OCI-LY7 (cell line): Measurements from ENCODE around the gene GCNT2.

Source experiments
- EZH2phosphoT487 ChIP-seq: fragments of 200-600 bp; sonication (generic); IDR thresholded peaks from 2 replicates; pipeline ENCODE4 v1.6.1; 2018; ENCODE audit warnings: low read depth, borderline replicate concordance, mild to moderate bottlenecking, mixed run types, antibody characterized with exemption, low read length, moderate library complexity, mixed read lengths
- TF ChIP-seq, protein P1 (sequence below): fragments of 200-600 bp; sonication (generic); conservative IDR thresholded peaks from 2 replicates; pipeline ENCODE4 v1.5.1; 2014; ENCODE audit warnings: mild to moderate bottlenecking, antibody characterized with exemption, low read length, moderate library complexity, mixed read lengths

GRCh38 chr6:10618409-10618808 lies 97.3 kb downstream of the GCNT2 start:
- TF ChIP-seq, protein P1, sequence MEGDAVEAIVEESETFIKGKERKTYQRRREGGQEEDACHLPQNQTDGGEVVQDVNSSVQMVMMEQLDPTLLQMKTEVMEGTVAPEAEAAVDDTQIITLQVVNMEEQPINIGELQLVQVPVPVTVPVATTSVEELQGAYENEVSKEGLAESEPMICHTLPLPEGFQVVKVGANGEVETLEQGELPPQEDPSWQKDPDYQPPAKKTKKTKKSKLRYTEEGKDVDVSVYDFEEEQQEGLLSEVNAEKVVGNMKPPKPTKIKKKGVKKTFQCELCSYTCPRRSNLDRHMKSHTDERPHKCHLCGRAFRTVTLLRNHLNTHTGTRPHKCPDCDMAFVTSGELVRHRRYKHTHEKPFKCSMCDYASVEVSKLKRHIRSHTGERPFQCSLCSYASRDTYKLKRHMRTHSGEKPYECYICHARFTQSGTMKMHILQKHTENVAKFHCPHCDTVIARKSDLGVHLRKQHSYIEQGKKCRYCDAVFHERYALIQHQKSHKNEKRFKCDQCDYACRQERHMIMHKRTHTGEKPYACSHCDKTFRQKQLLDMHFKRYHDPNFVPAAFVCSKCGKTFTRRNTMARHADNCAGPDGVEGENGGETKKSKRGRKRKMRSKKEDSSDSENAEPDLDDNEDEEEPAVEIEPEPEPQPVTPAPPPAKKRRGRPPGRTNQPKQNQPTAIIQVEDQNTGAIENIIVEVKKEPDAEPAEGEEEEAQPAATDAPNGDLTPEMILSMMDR = no peak
- no peak for TF ChIP-seq EZH2phosphoT487
